Measurements from ENCODE around the gene ELF2.
"Not testable (repeated sequence)": the region's sequence is repeated elsewhere in the genome, so short reads cannot be mapped to it uniquely, and the experiment has no call there.

The ELF2 gene

DNA sequence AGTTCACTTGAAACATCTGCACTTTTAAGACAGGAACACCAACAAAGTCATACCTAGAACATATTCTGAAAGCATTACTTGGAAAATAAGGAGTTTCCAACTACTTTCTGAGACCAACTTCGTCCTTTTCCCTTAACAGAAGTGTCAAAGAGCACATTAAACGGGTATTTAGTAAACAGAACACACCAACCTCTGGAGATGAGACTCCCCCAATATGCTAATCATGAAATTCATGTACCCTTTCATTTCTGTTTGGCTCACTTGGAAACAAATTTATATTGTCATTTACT is 92.3 kb downstream of the ELF2 start:
- peak overlapping the region in 20 of 21 experiments; percentile 84 to 97 (median 92) for H3K27ac ChIP-seq
- peak overlapping the region; percentile 51 to 93 (median 84) for H3K4me3 ChIP-seq

GRCh38 chr4:139083956-139084803 is 92.8 kb downstream of the ELF2 start:
- H3K27ac ChIP-seq = peak overlapping the region; percentile 66 to 97 (median 91)
- H3K4me3 ChIP-seq = peak overlapping the region; percentile 51 to 93 (median 84)

DNA sequence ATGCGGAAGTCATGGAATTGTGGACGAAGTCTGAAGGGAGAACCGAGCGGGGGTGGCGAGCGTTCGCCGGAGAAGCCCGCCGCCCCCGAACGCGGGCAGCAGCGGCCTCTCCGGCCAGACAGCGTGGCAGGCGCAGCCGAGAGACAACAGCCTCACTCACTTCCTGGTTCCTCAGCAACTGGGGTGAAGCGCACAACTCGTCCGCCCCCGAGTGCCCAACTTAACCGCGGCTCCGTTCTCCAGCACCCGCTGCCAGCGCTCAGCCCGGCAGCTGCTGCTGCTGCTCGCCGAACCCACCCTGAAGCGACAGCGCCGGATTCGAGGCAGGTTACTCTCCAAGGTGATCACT is 93.4 kb downstream of the ELF2 start:
- Histone ChIP-seq H3K4me3 (peak overlapping the region; percentile 51 to 93 (median 84)), H3K27ac (peak overlapping the region; percentile 66 to 97 (median 91))

DNA sequence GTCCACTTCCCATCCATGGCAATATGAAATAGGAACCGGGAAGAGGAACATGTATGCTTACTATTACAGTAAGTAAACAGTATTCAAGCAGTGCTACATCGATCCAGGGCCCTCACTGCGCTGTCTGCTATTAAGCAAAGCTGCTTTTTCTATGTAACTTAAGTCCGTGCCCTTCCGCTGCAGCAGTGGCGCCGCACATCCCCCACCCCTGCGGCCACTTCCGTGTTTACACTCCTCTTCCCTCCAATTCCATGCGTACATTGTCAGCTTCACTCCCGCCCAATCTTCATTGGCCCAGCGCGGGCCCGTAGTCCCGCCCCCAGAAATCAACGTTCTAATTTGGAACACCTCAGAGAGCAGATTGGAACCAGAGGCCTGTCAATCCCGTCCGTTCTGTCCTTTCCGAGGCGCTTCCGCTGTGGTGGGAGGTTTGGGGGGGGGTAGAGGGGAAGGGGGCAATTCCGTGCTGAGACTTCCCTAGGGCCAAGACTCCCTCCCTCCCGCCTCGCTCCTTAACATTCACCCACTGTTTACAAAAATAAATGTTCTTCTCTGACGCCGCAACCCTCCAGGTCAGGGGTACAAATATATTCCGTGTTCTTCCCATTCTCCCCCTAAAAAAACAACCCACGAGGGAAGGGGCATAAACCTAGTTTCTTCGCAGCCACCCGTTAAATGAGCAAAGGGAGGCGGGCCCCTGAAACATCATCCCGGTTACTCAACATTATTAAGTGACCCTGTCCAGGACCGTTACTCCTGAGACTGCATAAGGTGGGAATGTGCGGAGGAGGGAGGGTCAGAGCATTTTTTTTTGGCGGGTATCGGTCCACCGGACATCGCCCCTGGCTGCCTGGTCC is 94.0 kb downstream of the ELF2 start:
- Histone ChIP-seq H3K27ac (peak overlapping the region; percentile 66 to 97 (median 91)), H3K4me3 (peak overlapping the region; percentile 51 to 93 (median 84))

DNA sequence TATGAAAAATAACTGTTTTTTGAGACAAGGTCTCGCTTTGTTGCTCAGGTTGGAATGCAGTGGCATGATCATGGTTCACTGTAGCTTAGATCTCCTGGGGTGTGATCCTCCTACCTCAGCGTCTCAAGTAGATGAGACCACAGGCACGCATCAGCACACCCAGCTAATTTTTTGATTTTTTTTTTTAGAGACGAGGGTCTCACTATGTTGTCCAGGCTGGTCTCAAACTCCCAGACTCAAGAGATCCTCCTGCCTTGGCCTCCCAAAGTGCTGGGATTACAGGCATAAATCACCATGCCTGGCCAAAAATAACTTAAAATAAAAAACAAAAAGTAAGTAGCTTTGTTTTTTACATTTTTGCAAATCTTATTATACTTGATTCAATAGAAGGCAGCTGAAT is 98.1 kb downstream of the ELF2 start:
- H3K4me3 ChIP-seq = no peak overlapping the region
- peak overlapping the region in 2 of 21 experiments; percentile 18 to 37 for H3K27ac ChIP-seq

- Histone ChIP-seq H3K27ac (no peak overlapping the region), H3K4me3 (no peak overlapping the region)
Observed at GRCh38 chr4:139077567-139078355, 99.3 kb downstream of the ELF2 start.

DNA sequence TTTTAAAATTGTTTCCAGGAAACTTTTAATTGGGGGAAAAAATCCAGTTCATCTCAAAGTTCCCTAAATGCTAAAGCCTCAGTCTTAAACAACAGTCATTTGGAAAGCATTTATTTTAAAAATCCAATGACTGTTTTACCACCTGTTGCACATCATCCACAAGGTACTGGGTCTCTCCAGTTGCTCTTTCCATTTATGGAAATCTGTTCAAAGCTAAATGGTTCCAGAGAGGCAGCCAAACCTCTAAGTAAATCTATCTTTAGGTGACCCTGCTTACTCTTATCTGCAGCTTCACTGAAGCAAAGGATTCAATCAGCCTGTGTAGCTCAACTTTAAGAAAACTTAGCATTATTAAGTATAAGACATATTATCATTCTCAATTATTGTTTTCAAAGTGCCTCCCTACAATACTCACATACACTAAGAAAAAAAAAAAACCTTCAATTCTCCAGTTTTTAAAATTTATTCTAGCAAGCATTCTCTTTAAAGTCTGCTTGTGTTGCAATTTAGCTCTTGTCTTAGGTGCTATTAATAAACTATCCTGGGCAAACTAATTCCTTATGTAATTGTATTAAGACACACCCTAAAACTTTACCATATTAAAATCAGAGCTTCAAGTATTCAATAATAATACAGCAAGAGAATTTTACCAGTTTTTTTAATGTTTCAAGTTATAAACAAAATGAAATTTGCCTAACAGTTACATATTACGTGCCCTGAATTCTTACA is 100.8 kb downstream of the ELF2 start:
- Histone ChIP-seq H3K27ac (peak overlapping the region in 1 of 21 experiments; percentile 17), H3K4me3 (no peak overlapping the region)

DNA sequence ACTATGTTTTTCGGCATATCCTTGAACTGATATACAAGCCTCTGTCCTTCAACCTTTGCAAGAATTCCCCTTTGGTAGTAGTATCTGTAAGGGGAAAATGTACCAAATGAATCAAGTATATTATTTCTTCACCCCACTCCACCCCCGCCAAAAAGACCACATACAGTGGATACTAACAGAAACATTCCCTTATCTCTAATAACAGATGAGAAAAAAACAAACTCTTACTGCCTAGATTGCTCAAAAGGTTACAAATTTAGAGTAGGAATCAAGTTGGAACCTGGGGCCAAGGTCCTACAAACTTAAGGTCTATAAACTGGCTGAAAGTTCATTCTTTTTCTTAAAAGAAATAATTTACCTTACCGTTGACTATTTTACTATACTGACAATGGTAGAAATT is 116.4 kb downstream of the ELF2 start:
- H3K4me3 ChIP-seq = no peak overlapping the region
- no peak overlapping the region for H3K27ac ChIP-seq

GRCh38 chr4:139059026-139059425 is 118.0 kb downstream of the ELF2 start:
- not testable (repeated sequence) for H3K4me3 ChIP-seq, H3K27ac ChIP-seq

GRCh38 chr4:139054791-139055505 is 122.1 kb downstream of the ELF2 start:
- no peak overlapping the region for H3K4me3 ChIP-seq
- H3K27ac ChIP-seq = peak overlapping the region in 2 of 21 experiments; percentile 32 to 34

DNA sequence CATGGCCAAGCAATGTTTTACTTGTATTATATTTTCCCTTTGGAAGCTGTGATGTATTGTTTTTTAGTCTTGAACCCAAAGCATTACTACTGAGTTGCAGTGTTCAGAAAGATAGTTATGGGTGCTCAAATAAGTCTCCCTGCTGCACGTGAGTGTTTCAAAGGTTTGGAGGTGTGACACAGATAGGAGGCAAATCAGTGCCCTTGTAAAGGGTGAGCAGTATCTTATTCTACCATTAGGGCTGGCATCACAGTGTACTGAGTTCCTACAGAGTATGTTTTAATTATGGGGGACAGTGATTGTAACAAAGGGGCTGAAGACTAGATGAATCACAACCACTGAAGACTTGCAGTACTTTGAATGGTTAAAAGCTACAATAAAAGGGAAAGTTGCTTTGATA is 123.1 kb downstream of the ELF2 start:
- no peak overlapping the region for H3K4me3 ChIP-seq
- H3K27ac ChIP-seq = no peak overlapping the region

GRCh38 chr4:139050446-139050845 is 126.6 kb downstream of the ELF2 start:
- peak overlapping the region in 1 of 21 experiments; percentile 21 for H3K27ac ChIP-seq
- no peak overlapping the region for H3K4me3 ChIP-seq

DNA sequence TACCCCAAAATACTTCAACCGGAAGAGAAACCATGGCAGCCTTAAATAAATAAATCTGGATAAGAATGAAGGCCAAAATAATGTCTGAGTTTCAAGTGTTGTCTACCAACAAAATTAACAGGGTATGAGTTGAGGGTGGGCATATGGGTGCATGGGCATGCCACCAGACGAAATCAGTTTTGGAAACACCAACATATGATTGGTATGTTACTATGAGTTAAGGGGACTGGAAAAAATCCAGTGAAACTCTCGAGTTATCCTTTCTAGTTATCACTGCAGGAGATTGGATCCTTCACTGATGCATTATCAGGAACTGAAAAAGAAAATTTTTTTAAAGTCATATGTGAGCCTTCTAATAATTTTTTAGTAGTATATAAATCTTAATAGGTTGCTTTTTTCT is 129.0 kb downstream of the ELF2 start:
- H3K27ac ChIP-seq = no peak overlapping the region

GRCh38 chr4:139044291-139044690 is 132.7 kb downstream of the ELF2 start:
- Histone ChIP-seq H3K4me3 (no peak overlapping the region), H3K27ac (no peak overlapping the region)

More for the DNA sequence above, 129.0 kb downstream of the ELF2 start:
- H3K4me3 ChIP-seq = no peak overlapping the region

- H3K27ac ChIP-seq = peak overlapping the region in 4 of 21 experiments; percentile 3 to 40 (median 18)
- no peak overlapping the region for H3K4me3 ChIP-seq
Observed at GRCh38 chr4:139042981-139043460, 134.0 kb downstream of the ELF2 start.

DNA sequence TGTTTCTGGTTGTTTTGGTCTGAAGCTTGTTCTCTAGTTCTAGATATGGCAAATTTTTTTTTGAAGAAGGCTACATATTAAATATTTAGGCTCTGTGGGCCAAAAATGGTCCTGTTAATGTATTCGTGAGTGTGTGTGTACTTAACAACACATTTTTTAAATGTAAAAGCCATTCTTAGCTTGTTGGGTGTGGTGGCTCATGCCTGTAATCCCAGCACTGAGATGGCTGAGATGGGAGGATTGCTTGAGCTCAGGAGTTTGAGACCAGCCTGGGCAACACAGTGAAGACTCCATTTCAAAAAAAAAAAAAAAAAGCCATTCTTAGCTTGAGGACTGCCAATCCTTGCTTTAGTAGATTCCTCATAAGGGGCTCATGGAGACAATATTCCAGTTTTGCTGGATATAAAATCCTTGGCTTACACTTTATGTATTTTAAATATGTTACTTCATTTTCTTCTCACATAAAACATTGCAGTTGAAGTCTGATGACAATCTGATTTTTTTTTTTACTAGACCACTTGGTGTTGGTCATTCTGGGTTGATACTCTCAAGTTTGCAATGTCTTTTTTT is 138.1 kb downstream of the ELF2 start:
- Histone ChIP-seq H3K27ac (no peak overlapping the region), H3K4me3 (no peak overlapping the region)

DNA sequence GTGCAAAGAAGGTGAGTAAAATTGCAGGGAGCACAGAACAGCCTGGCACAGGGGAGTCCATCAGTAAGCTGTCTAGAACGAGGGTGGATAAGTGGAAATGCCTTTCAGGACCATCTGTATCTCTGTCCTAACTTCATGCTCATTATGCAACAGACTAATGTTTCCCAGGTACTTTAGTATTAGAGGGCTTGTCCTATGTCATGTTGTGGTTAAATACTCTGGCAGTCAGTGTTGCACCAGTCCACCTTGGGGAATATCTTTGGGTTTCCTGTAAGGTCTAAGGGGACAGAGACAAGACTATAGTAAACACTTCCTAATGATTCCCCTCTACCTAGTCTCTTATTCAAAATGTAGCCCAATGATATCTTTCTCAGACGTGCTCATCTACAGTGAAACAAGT is 140.1 kb downstream of the ELF2 start:
- Histone ChIP-seq H3K27ac (no peak overlapping the region), H3K4me3 (no peak overlapping the region)

GRCh38 chr4:139035650-139036049 is 141.4 kb downstream of the ELF2 start:
- H3K27ac ChIP-seq = no peak overlapping the region
- no peak overlapping the region for H3K4me3 ChIP-seq

Measured in skin epidermis (tissue), 12 donors.